Natural killer cell treated with Interleukin-12 subunit alpha and Interleukin-12 subunit beta and Interleukin-15 and Interleukin-18, amount 100 ng/mL, for 72 hours (primary cell): ENCODE measurements around the gene CASP1. TPM values are rescaled to one million over a fixed set of nuclear protein-coding genes. Genes with fewer than 3 reads are reported as not detected.
A peak's percentile ranks its signal among the peaks of the same experiment; 100 is the strongest.
"Not testable (repeated sequence)": the region's sequence is repeated elsewhere in the genome, so short reads cannot be mapped to it uniquely, and the experiment has no call there.

Experiments used
- ATAC-seq, 2 donors: fragments of 150-1000 bp; cut with Tn5 transposase in 1 of 2; sonication (Bioruptor Pico), chemical (Tn5 transposase) in 1 of 2; 2 replicates each; pipeline ENCODE4 v1.10.0; 2021
- DNase-seq: peaks from one replicate; pipeline ENCODE4 v3.0.0; 2022; ENCODE audit warnings: low spot score
- H3K27ac Mint-ChIP-seq, 2 donors: 1 replicate in 1 of 2; 2 replicates in 1 of 2; pipeline ENCODE4 v1.8.0; 2022; ENCODE audit warnings: mixed read lengths in 2 of 2, mild to moderate bottlenecking in 1 of 2, moderate library complexity in 1 of 2
- H3K27me3 Mint-ChIP-seq, 2 donors: 1 replicate in 1 of 2; 2 replicates in 1 of 2; pipeline ENCODE4 v1.8.0; 2022; ENCODE audit warnings: mixed read lengths in 2 of 2
- H3K36me3 Mint-ChIP-seq: one replicate; pipeline ENCODE4 v1.8.0; 2022; ENCODE audit warnings: mixed read lengths
- H3K4me1 Mint-ChIP-seq, 2 donors: 1 replicate in 1 of 2; 2 replicates in 1 of 2; pipeline ENCODE4 v1.8.0; 2022; ENCODE audit warnings: low read depth in 2 of 2, mixed read lengths in 2 of 2, mild to moderate bottlenecking in 1 of 2
- H3K4me3 Mint-ChIP-seq: one replicate; pipeline ENCODE4 v1.8.0; 2022; ENCODE audit warnings: mixed read lengths
- H3K9me3 Mint-ChIP-seq: 2 replicates; pipeline ENCODE4 v1.8.0; 2022; ENCODE audit warnings: mixed read lengths
- total RNA-seq, 2 donors: library from RNA; stranded (reverse); gene quantifications; one replicate each; pipeline ENCODE4 v1.2.3, GENCODE V29; 2022

The CASP1 gene
- total RNA-seq, 2 donors from 2014 or later: 43.8 to 84.8 TPM

DNA sequence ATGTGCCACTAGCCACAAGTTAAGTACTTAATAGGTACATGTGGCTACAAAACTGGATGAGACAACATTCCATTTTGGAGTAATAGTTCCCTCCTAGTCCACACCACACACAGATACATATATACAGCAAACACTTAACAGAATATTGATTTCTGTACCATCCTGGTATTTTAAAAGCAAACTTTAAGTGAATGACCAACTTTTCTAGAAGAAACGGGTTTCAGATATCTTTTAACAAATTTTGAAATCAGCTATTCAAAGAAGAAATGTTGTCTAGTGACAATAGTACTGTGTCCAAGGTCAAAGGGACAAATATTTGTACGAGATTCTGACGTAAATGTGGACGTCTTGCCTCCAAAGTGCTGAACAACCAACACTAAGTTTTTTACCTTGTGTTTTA is 22.5 kb upstream of the CASP1 start:
- DNase-seq (no peak), ATAC-seq (no peak)
- Mint-ChIP-seq H3K27me3 (peaks cover 7 to 9% of the 10 kb centered on the region in 2 donors), H3K27ac (no peak overlapping the region), H3K9me3 (no peaks in the 10 kb centered on the region), H3K4me1 (no peaks in the 10 kb centered on the region), H3K4me3 (no peak overlapping the region), H3K36me3 (no peaks in the 10 kb centered on the region)

DNA sequence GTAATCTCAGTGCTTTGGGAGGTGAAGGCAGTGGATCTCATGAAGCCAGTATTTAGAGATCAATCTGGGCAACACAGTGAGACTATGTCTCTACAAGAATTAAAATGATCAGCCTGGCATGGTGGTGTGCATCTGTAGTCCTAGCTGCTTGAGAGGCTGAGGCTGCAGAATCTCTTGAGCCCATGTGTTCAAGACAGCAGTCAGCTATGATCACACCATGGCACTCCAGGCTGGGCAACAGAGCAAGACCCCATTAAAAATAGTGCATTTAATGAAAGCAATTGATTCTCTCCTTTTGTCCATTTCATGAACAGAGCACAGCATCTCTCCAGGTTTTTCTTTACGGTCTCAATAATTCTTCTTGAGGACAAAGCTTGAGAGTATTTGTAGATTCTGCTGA is 21.5 kb upstream of the CASP1 start:
- Mint-ChIP-seq H3K27me3 (peaks cover 7 to 9% of the 10 kb centered on the region in 2 donors), H3K36me3 (no peaks in the 10 kb centered on the region)
- no peak for ATAC-seq

DNA sequence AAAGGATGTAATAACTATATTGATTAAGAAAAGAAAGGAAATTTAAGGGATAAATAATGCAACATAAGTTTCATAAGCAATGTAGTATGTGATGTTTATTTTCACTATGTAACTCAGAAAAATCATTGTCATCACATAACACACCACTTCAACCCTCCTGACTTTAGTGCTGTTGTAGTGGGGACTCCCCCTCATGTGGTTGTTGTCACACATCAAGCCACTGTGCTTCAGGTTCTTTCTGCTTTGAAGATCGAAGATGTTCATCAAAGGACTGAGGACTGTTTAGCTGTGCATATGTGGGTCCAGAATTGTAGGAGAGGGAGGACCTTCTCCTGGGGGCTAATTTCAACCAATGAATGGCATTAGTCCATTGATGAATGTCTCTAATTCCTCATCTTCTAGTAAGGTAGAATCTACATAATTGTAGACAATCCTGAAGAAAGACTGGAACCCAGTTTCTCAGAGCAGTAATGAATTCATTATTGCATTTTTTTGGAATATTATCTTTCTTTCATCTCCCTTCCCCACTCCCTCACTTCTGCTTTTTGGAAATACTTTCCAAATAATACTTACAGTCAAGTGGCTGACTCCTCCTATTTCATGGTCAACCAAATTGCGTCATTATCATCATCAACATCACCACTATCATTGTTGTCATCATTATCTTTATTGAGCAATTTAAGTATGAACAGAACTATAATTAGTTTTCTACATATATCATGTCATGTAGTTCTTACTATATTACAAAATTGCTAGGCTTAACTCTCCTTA is 20.0 kb upstream of the CASP1 start:
- H3K36me3 Mint-ChIP-seq: no peaks in the 10 kb centered on the region
- ATAC-seq: no peak
- no peak overlapping the region for H3K27ac Mint-ChIP-seq
- H3K9me3 Mint-ChIP-seq: no peaks in the 10 kb centered on the region
- H3K4me1 Mint-ChIP-seq: no peaks in the 10 kb centered on the region
- no peak for DNase-seq
- no peak overlapping the region for H3K4me3 Mint-ChIP-seq
- H3K27me3 Mint-ChIP-seq: peaks cover 0 to 2% of the 10 kb centered on the region in 2 donors

More for the DNA sequence above, 21.5 kb upstream of the CASP1 start:
- no peaks in the 10 kb centered on the region for H3K9me3 Mint-ChIP-seq
- no peak overlapping the region for H3K27ac Mint-ChIP-seq
- H3K4me1 Mint-ChIP-seq: no peaks in the 10 kb centered on the region
- no peak overlapping the region for H3K4me3 Mint-ChIP-seq
- DNase-seq: no peak

DNA sequence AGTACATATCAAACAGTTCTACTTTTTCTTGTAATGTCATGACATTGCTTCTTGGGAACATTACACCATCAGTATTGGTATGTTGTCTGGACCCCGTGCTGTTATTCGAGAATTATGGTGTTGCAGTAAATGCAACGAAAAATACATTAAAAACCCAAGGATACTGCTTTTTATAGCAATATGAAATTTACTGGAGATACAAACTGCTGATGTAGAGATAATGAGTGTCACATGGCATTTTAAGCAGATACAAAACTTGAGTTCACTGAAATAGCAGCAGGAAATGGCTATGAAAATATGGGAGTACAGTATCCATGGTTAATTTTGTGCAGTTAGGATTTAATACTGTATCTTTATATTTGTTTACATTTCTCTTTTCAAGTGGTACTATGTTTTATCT is 17.5 kb upstream of the CASP1 start:
- ATAC-seq (no peak), DNase-seq (no peak)
- H3K36me3 Mint-ChIP-seq: no peaks in the 10 kb centered on the region
- peaks cover 0 to 2% of the 10 kb centered on the region in 2 donors for H3K27me3 Mint-ChIP-seq
- no peak overlapping the region for H3K27ac Mint-ChIP-seq
- H3K4me3 Mint-ChIP-seq: no peak overlapping the region
- H3K4me1 Mint-ChIP-seq: peaks cover 0 to 1% of the 10 kb centered on the region in 2 donors
- H3K9me3 Mint-ChIP-seq: no peaks in the 10 kb centered on the region

DNA sequence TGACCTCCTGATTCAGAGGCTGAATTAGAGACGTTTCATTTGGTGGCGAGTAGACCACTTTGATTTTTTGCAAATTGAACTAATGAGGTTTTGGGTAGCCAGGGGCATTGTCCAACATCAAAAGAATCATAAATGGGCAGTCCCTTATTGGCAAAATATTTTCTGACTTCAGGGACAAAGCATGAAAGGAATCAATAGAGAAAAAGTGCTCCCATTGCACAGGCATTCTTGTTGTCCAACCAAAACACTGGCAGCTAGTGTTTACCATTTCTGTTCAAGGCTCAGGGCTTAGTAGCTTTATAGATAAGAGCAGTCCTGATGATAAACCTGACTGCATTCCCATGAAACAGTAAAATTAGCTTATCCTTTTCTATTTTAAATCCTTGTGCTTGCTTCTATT is 16.6 kb upstream of the CASP1 start:
- H3K27ac Mint-ChIP-seq: no peak overlapping the region
- no peaks in the 10 kb centered on the region for H3K36me3 Mint-ChIP-seq
- H3K27me3 Mint-ChIP-seq: peaks cover 0 to 2% of the 10 kb centered on the region in 2 donors
- H3K9me3 Mint-ChIP-seq: no peaks in the 10 kb centered on the region
- no peak for ATAC-seq
- no peak for DNase-seq
- peaks cover 3 to 6% of the 10 kb centered on the region in 2 donors for H3K4me1 Mint-ChIP-seq
- H3K4me3 Mint-ChIP-seq: no peak overlapping the region

DNA sequence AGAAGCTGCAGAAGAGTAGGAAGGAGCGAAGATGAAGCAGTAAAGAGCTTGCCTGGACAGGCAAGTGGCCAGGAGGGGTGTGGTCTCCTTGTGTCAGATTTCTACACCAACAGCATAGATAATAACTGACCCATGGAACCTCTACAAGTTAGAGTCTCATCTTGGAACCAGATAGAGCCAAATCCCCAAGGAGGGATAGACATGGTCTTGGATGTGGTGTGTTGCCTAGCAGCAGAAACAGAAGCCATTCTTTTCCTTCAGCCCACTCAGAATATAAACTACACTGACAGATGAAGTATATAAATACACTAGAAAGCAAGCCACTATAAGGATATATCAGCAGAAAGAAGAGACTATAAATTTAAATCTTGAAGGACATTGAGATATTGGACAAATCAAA is 14.5 kb upstream of the CASP1 start:
- H3K27me3 Mint-ChIP-seq: peaks cover 0 to 2% of the 10 kb centered on the region in 2 donors
- no peak overlapping the region for H3K27ac Mint-ChIP-seq
- H3K4me1 Mint-ChIP-seq: peaks cover 14 to 20% of the 10 kb centered on the region in 2 donors
- no peaks in the 10 kb centered on the region for H3K9me3 Mint-ChIP-seq
- ATAC-seq (no peak), DNase-seq (no peak)
- no peak overlapping the region for H3K4me3 Mint-ChIP-seq
- H3K36me3 Mint-ChIP-seq: no peaks in the 10 kb centered on the region

DNA sequence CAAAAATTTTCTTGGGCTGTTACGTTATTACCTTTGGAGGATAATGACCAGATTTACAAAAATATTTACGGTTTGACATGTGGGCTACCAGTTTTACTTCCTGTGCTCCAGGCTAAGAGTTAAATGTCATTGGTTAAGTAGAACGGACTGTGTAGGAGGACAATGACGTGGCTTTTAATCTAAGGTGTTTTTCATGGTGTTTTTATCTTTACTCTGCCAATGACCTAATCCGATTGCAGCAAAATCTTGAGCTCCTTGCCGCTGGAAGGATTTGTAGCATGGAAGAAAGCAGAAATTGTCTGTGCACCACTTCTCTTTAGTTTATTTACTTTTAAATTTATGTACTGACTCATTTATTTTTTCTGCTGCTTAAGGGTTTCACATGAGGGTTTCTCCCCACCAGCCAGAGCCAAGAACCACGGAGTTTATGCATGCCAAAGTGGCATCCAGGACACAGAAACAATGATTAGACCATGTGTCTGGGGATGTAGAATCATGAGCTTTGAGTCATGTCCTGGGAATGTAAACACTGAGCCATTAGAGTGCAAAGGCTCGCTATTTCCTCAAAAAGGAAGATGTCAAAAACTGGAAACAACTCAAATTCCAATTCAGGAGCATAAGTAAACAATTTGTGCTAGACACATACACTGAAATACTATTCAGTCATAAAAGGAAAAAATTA is 12.1 kb upstream of the CASP1 start:
- Mint-ChIP-seq H3K27ac (peak overlapping the region in 1 of 2 donors; percentile 36), H3K9me3 (no peaks in the 10 kb centered on the region), H3K36me3 (no peaks in the 10 kb centered on the region), H3K27me3 (no peaks in the 10 kb centered on the region), H3K4me1 (peaks cover 31 to 40% of the 10 kb centered on the region in 2 donors), H3K4me3 (no peak overlapping the region)
- DNase-seq (no peak), ATAC-seq (no peak)

DNA sequence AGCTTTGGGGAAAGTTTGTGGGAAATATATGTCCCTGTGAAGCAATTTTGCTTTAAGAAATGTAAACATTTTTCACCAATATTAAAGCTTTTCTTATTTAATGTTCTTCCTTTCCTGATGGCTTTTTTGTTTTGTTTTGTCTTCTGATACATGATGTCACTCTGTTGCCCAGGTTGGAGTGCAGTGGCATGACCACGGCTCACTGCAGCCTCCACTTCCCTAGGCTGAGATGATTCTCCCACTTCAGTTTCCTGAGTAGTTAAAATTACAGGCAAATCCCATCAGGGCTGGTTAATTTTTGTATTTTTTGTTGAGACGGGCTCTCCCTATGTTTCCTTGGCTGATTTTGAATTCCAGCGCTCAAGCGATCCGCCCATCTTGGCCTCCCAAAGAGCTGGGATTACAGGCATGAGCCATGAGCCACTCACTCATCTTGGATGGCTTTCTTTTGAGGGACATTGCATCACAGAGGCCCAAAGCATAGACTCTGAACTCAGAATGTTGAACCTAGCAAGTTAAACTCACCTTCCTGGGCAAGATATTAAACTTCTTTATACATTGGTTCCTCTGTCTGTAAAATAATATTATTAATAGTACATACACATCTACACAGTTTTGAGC is 10.8 kb upstream of the CASP1 start:
- H3K36me3 Mint-ChIP-seq: peaks cover 10% of the 10 kb centered on the region
- H3K4me3 Mint-ChIP-seq: peak overlapping the region; percentile 89
- H3K9me3 Mint-ChIP-seq: no peaks in the 10 kb centered on the region
- no peaks in the 10 kb centered on the region for H3K27me3 Mint-ChIP-seq
- DNase-seq: no peak
- H3K27ac Mint-ChIP-seq: peak overlapping the region; percentile 83 to 94
- ATAC-seq: no peak
- H3K4me1 Mint-ChIP-seq: peaks cover 39 to 48% of the 10 kb centered on the region in 2 donors

DNA sequence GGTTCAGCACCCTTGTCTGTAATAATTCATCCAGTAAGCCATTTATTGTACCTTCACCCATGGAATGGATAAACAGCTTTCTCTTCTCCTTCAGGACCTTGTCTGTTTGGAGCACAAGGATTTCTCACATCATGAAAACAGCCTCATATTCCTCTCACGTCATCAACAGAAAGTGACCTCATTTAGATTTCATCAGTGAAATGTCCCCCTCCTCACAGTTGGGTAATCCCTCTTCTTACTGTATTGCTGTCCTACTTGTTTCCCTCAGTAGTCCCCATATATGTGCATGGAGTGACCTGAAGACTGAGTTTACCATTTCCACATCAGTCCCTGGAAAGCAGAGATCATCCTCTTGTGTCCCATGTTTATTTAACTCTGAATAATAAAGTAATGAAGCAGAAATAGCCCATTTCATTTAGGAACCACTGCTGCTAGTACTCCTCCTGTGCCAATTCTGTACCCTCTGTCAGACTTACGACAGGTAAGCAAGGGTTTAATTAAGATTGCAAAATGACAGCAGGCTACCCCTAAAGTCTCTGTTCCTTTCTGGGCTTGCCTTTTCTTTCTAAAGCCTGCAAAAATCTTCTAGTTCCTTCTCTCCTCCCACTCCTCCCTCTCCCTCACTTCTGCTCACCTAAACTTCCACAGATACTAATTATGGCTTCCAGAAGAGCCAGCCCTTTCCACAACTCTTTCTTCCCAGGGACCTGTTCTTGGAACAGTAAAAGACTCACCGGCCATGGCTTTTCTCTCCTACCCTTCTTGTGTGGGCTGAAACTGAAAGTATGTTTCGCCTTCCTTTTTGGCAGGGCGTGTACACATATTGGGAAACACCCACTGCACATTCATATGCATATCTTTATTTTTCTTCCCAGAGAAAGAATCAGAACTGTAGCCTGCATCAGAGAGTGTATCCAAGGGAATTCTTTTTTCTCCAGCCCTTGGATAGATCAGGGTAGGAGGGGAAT is 9.9 kb upstream of the CASP1 start, which contains the start of gene CARD16:
TSS of gene CARD16 (minus strand) at position 779 of the 968 bp plus-strand sequence. CDS start at position 741, 38 bp downstream.
- peak within 1 kb of the TSS; percentile 83 to 94 for H3K27ac Mint-ChIP-seq
- ATAC-seq (peak; percentile 90 to 93), DNase-seq (peak; percentile 72)
- H3K4me1 Mint-ChIP-seq: peaks cover 41 to 52% of the 10 kb centered on the region in 2 donors
- H3K9me3 Mint-ChIP-seq, H3K27me3 Mint-ChIP-seq: not testable (repeated sequence)
- peak within 1 kb of the TSS; percentile 89 for H3K4me3 Mint-ChIP-seq
- peaks cover 17% of the 10 kb centered on the region for H3K36me3 Mint-ChIP-seq

DNA sequence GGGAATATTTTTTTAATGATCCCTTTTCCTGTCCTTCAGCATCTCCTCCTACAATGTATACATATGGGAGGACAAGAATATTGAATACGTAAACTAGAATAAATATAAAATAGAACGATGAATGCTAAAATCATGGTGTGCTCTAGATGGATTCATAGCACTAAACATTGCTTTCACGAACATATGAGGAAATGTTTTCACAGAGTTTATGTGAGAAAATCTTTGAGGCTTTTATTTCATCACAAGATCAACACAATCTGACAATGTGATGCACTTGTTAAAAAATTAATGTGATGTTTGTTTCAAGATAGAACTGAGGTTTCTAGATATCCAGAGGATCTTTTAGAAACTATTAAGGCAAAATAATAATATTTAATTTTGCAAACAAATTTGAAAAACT is 7.2 kb upstream of the CASP1 start:
- H3K27ac Mint-ChIP-seq: peak overlapping the region; percentile 83 to 94
- peaks cover 41 to 58% of the 10 kb centered on the region in 2 donors for H3K4me1 Mint-ChIP-seq
- DNase-seq: no peak
- no peaks in the 10 kb centered on the region for H3K27me3 Mint-ChIP-seq
- H3K36me3 Mint-ChIP-seq: peaks cover 31% of the 10 kb centered on the region
- peak overlapping the region; percentile 89 for H3K4me3 Mint-ChIP-seq
- ATAC-seq: no peak
- H3K9me3 Mint-ChIP-seq: no peaks in the 10 kb centered on the region

DNA sequence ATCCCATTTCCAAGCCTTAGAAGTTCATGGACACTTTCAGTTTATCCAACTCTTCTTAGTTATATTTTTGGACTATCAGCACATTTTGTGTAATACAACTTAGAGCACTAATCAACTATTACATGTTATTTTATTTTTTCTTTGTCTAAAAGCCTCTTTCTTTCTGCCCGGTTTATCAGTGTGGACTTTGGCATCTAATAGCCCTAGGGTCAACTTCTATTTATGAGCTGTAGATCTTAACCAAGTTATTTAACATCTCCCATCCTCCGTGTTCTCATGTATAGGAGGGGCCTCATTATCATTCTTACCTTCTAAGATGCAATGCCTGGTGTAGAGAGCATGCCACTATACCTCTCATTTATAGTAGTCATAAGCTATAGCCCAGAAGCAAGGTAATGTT is 5.8 kb upstream of the CASP1 start:
- peaks cover 31% of the 10 kb centered on the region for H3K36me3 Mint-ChIP-seq
- H3K4me1 Mint-ChIP-seq: peaks cover 36 to 52% of the 10 kb centered on the region in 2 donors
- no peaks in the 10 kb centered on the region for H3K9me3 Mint-ChIP-seq
- H3K27ac Mint-ChIP-seq: peak overlapping the region in 1 of 2 donors; percentile 35
- ATAC-seq: no peak
- H3K4me3 Mint-ChIP-seq: peak overlapping the region; percentile 13
- no peak for DNase-seq
- H3K27me3 Mint-ChIP-seq: no peaks in the 10 kb centered on the region

DNA sequence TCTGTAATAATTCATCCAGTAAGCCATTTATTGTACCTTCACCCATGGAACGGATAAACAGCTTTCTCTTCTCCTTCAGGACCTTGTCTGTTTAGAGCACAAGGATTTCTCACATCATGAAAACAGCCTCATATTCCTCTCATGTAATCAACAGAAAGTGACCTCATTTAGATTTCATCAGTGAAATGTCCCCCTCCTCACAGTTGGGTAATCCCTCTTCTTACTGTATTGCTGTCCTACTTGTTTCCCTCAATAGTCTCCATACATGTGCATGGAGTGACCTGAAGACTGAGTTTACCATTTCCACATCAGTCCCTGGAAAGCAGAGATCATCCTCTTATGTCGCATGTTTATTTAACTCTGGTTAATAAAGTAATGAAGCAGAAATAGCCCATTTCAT is 556 bp downstream of the CASP1 start:
- H3K9me3 Mint-ChIP-seq, H3K27me3 Mint-ChIP-seq, DNase-seq: not testable (repeated sequence)
- ATAC-seq: peak in 1 of 2 donors; percentile 34
- Mint-ChIP-seq H3K4me1 (peaks cover 34 to 38% of the 10 kb centered on the region in 2 donors), H3K4me3 (peak overlapping the region; percentile 92), H3K36me3 (peaks cover 23% of the 10 kb centered on the region), H3K27ac (peak overlapping the region; percentile 90 to 91)

DNA sequence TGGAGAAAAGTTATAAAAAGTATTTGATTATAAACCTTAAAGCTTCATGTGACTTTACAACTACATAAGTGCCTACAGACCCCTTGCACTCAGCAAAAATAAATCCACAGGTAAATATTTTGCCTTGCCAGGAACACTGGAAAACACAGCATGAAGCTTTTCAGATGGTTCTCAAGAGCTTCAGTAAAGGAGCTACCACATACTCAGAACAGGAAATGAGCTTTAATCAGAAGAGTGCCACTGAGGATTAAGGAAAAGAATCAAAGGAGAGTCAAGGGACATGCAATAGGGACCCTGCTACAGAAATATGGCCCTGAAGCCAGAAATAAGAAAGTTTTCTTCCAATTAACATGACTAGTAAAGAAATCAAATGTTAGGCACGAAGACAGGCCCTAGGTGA is 1.2 kb downstream of the CASP1 start:
- peak overlapping the region; percentile 92 for H3K4me3 Mint-ChIP-seq
- DNase-seq: no peak
- ATAC-seq: peak in 1 of 2 donors; percentile 45
- H3K9me3 Mint-ChIP-seq: no peaks in the 10 kb centered on the region
- H3K4me1 Mint-ChIP-seq: peaks cover 35 to 41% of the 10 kb centered on the region in 2 donors
- peak overlapping the region; percentile 90 to 91 for H3K27ac Mint-ChIP-seq
- no peaks in the 10 kb centered on the region for H3K27me3 Mint-ChIP-seq
- H3K36me3 Mint-ChIP-seq: peaks cover 28% of the 10 kb centered on the region
